Prostate gland (tissue), 2 donors: ENCODE measurements around the gene SLCO4A1. TPM values are rescaled to one million over a fixed set of nuclear protein-coding genes. Genes with fewer than 3 reads are reported as not detected.

Experiments used
- DNase-seq: peaks from one replicate; pipeline ENCODE4 v3.0.0-alpha.2; 2019; ENCODE audit warnings: low spot score
- H3K27ac ChIP-seq, 2 donors: fragments of 200-600 bp; sonication (generic); 2 replicates each; pipeline ENCODE4 v1.5.1; 2017 to 2019
- H3K27me3 ChIP-seq: fragments of 200-600 bp; sonication (generic); replicated peaks from 2 replicates; pipeline ENCODE4 v1.5.1; 2019; ENCODE audit not compliant: insufficient read depth
- H3K36me3 ChIP-seq, 2 donors: fragments of 200-600 bp; sonication (generic); 1 replicate in 1 of 2; 2 replicates in 1 of 2; pipeline versions ENCODE4 v1.5.1 to v1.8.1; 2017 to 2019
- H3K4me1 ChIP-seq: fragments of 200-600 bp; sonication (generic); replicated peaks from 2 replicates; pipeline ENCODE4 v1.5.1; 2019
- H3K4me3 ChIP-seq, 2 donors: fragments of 200-600 bp; sonication (generic); 2 replicates each; pipeline ENCODE4 v1.5.1; 2017 to 2019
- H3K9me3 ChIP-seq: fragments of 200-600 bp; sonication (generic); 2 replicates; pipeline ENCODE4 v1.5.1; 2017
- POLR2A ChIP-seq: fragments of 450-650 bp; IDR thresholded peaks from one replicate; pipeline ENCODE4 v1.6.1; 2016; ENCODE audit warnings: antibody characterized with exemption, mild to moderate bottlenecking
- POLR2AphosphoS5 ChIP-seq: sonication (generic); formaldehyde crosslinking; IDR thresholded peaks from one replicate; pipeline ENCODE4 v1.6.1; 2017; ENCODE audit warnings: antibody characterized with exemption
- WGBS: methylation state at CpG from one replicate; pipeline ENCODE4 v1.1.5; 2018; 5-methylcytosine and 5-hydroxymethylcytosine counted together
- intact Hi-C: fragments of 100-400 bp; cut with DNase I; formaldehyde crosslinking; loops from one replicate; pipeline ENCODE4 v1.14.2; 2022
- total RNA-seq, 2 donors: library from RNA; depleted of rRNA; stranded (reverse); fragments of >200 nt; gene quantifications; one replicate each; pipeline ENCODE4 v1.1.0, GENCODE V29; 2016
- TF ChIP-seq, protein P1 (sequence below), 4 experiments: fragments of 200-600 bp in 2 of 4; fragments of 450-650 bp in 2 of 4; sonication (generic) in 2 of 4; IDR thresholded peaks; 1 replicate in 3 of 4; 2 replicates in 1 of 4; pipeline ENCODE4 v1.5.1; 2016 to 2019; ENCODE audit warnings: antibody characterized with exemption in 4 of 4, mild to moderate bottlenecking in 2 of 4, moderate library complexity in 2 of 4

The SLCO4A1 gene
- total RNA-seq, 2 donors from 2014 or later, result 4.5 to 12.3 TPM

DNA sequence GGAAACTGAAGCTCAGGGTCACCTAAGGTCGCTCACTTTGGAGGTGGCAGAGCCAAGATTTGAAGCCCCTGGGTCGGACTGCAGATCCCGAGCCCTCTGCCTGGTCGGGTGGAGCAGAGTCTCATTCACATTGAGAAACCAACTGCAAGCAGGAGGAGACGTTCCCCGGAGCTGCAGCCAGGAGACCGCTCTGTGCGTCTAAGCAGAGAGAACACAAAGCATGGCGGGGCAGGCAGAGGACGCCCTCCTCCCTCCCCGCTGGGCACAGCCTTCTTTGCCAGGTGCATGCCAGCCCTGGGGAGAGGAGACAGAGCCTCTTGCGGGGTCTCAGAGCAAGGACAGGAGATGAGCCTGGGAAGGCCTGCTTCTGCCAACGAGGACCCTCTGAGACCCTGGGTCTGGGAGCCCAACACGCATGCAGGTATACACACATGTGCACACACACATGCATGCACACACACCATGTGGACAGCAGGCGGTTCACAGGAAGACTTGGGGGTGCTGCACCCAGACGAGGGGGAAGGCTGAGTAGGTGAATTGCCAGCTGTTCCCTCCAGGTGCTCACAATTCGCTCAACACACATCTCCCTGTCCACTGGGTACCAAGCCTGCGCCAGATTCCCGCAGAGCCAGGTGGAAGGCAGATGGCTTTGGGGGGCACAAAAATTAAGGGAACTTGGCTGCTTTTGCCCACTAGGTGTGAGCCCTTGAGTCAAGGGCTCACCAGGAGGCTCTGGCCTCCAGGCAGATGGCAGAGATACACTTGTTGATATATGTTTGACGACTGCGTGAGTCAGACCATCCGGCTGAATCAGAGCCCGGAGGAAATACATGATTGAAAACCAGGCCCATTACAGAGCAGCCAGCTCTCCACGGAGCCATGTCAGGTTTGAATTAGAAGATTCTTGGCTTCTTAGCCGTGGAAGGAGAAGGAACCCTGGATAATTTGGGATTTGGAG is 60.9 kb downstream of the SLCO4A1 start:
- intact Hi-C loops, result no loop called here
- Histone ChIP-seq H3K27me3 (peaks cover 13% of the 10 kb centered on the region), H3K27ac (no peak overlapping the region), H3K9me3 (no peaks in the 10 kb centered on the region), H3K4me3 (no peak overlapping the region), H3K4me1 (no peaks in the 10 kb centered on the region), H3K36me3 (no peaks in the 10 kb centered on the region)
- DNase-seq, result no peak
- WGBS, result 78% methylated on average over 25 of the region's 25 CpGs
- no peak for TF ChIP-seq POLR2A
- TF ChIP-seq, protein P1, sequence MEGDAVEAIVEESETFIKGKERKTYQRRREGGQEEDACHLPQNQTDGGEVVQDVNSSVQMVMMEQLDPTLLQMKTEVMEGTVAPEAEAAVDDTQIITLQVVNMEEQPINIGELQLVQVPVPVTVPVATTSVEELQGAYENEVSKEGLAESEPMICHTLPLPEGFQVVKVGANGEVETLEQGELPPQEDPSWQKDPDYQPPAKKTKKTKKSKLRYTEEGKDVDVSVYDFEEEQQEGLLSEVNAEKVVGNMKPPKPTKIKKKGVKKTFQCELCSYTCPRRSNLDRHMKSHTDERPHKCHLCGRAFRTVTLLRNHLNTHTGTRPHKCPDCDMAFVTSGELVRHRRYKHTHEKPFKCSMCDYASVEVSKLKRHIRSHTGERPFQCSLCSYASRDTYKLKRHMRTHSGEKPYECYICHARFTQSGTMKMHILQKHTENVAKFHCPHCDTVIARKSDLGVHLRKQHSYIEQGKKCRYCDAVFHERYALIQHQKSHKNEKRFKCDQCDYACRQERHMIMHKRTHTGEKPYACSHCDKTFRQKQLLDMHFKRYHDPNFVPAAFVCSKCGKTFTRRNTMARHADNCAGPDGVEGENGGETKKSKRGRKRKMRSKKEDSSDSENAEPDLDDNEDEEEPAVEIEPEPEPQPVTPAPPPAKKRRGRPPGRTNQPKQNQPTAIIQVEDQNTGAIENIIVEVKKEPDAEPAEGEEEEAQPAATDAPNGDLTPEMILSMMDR (IDR thresholded peaks at IDR 0.05), result peak in 1 of 4 experiments; percentile 43

DNA sequence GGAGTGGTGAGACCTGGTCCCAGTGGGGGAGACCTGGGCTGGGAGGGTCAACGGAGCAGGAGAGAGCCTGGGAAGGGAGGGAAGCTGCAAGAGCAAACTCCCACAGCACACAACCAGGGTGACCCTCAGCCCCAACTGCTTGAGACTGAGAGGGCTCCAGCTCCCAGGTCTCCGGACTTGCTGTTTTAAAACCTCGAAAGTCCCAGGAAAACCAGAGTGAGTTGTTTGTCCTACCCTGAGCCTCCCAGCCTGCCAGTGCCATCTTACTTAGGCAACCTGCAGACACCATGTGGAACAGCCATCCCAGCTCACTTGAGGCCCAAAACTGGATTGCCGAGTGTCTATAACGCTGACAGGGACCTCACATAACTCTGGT is 61.5 kb downstream of the SLCO4A1 start:
- 75% methylated on average over 5 of the region's 5 CpGs for WGBS
- Histone ChIP-seq H3K9me3 (no peaks in the 10 kb centered on the region), H3K27me3 (peaks cover 19% of the 10 kb centered on the region), H3K27ac (no peak overlapping the region), H3K36me3 (no peaks in the 10 kb centered on the region), H3K4me3 (no peak overlapping the region), H3K4me1 (no peaks in the 10 kb centered on the region)
- no peak for TF ChIP-seq POLR2AphosphoS5
- intact Hi-C loops, result no loop called here
- DNase-seq, result no peak

DNA sequence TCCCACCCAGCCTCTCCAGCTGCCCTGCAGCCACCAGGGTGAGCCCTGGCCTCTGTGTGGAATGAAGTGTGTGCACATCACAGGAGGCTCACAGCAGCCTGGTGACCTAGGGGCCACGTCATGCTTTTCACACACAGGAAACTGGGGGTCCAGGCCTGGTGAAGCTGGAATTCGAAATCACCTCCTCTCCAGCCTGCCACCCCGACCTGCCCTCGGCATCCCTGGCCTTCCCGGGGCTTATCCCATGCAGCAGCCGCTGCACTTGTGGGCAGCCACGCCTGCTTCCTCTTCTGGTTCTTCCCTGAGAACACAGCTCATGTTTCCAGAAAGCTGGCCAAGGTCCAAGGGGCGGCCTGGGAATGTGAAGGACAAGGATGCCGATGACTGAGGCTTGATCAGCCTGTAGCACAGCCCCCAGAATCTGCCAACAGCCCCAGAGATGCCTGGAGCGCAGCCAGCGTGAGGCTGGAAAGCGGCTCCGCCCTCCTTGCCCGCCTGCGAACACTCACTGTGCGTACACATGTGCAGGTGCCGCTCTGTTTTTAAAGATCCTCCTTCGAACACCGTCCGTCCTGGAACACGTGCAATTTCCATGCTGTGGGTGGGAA is 62.1 kb downstream of the SLCO4A1 start:
- TF ChIP-seq, protein P1 (IDR thresholded peaks at IDR 0.05), result no peak
- TF ChIP-seq POLR2A, result no peak
- TF ChIP-seq POLR2AphosphoS5, result peak; percentile 47
- DNase-seq, result peak; percentile 81
- no peak overlapping the region for H3K4me3 ChIP-seq
- no peaks in the 10 kb centered on the region for H3K9me3 ChIP-seq
- H3K27me3 ChIP-seq, result peaks cover 25% of the 10 kb centered on the region
- intact Hi-C loops, result no loop called here
- H3K4me1 ChIP-seq, result no peaks in the 10 kb centered on the region
- H3K27ac ChIP-seq, result no peak overlapping the region
- H3K36me3 ChIP-seq, result no peaks in the 10 kb centered on the region
- WGBS, result 31% methylated on average over 20 of the region's 21 CpGs

DNA sequence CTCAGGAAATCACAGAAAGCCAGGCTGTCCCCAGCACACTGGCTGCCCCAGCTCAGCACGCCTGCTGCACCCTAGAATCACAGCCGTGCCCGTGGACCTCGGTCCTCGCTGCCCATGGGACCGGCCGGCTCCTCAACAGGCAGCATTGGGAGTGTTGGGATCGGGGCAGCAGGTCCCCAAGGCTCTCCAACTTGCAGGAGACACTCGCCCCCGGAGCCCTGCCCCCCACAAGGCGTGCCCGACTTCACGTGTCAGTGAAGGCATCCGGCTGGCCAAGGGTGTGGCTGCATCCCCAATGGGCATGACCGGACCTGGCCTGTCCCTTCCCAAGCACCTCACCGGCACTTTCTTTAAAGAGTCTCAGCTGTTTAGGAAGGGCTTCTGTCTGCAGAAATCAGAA is 63.3 kb downstream of the SLCO4A1 start:
- Histone ChIP-seq H3K4me1 (no peaks in the 10 kb centered on the region), H3K4me3 (no peak overlapping the region), H3K9me3 (no peaks in the 10 kb centered on the region), H3K27ac (no peak overlapping the region), H3K36me3 (no peaks in the 10 kb centered on the region), H3K27me3 (peaks cover 31% of the 10 kb centered on the region)
- TF ChIP-seq POLR2AphosphoS5 (no peak), POLR2A (no peak)
- TF ChIP-seq, protein P1 (IDR thresholded peaks at IDR 0.05), result no peak
- intact Hi-C loops, result no loop called here
- no peak for DNase-seq
- 61% methylated on average over 16 of the region's 16 CpGs for whole genome bisulfite sequencing

DNA sequence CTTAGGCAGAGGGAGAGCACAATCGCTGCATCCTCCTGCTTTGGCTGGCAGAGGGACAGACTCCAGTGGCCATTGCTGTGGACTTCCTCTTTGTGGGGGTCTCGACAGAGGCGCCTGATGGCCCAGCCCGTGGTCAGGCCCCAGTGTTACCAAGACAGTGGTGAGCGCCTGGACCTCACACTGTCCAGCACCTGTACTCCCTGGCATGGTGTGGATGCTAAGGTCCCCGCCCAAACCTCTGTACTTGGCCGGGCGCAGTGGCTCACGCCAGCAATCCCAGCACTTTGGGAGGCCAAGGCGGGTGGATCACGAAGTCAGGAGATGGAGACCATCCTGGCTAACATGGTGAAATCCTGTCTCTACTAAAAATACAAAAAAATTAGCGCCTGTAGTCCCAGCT is 64.0 kb downstream of the SLCO4A1 start:
- TF ChIP-seq, protein P1 (IDR thresholded peaks at IDR 0.05), result no peak
- TF ChIP-seq POLR2A (no peak), POLR2AphosphoS5 (no peak)
- H3K4me1 ChIP-seq, result no peaks in the 10 kb centered on the region
- 94% methylated on average over 12 of the region's 12 CpGs for WGBS
- intact Hi-C loops, result no loop called here
- H3K4me3 ChIP-seq, result no peak overlapping the region
- H3K27me3 ChIP-seq, result peaks cover 34% of the 10 kb centered on the region
- no peak for DNase-seq
- H3K36me3 ChIP-seq, result no peaks in the 10 kb centered on the region
- H3K27ac ChIP-seq, result no peak overlapping the region
- H3K9me3 ChIP-seq, result no peaks in the 10 kb centered on the region
